NT2/D1 (cell line): ENCODE measurements around the gene ZNF391.
"Not testable (repeated sequence)": the region's sequence is repeated elsewhere in the genome, so short reads cannot be mapped to it uniquely, and the experiment has no call there.

ENCODE experiments used
- DNase-seq: peaks from one replicate; pipeline ENCODE4 v3.0.0-alpha.2; 2011; ENCODE audit warnings: low read depth, low spot score
- H3K27me3 ChIP-seq: 2 replicates; pipeline ENCODE4 v1.6.0; 2011; ENCODE audit warnings: mild to moderate bottlenecking; ENCODE audit not compliant: insufficient read length, insufficient read depth
- H3K36me3 ChIP-seq: 2 replicates; pipeline ENCODE4 v1.6.1; 2011; ENCODE audit warnings: mild to moderate bottlenecking, low read length, mixed read lengths; ENCODE audit not compliant: insufficient read depth, insufficient read length
- H3K4me1 ChIP-seq: 2 replicates; pipeline ENCODE4 v1.5.1; 2011; ENCODE audit not compliant: insufficient read depth, insufficient read length
- H3K4me3 ChIP-seq: 2 replicates; pipeline ENCODE4 v1.5.1; 2011; ENCODE audit warnings: low read depth; ENCODE audit not compliant: insufficient read length
- H3K9ac ChIP-seq: 2 replicates; pipeline ENCODE4 v1.6.0; 2011; ENCODE audit warnings: low read depth; ENCODE audit not compliant: insufficient read length
- H3K9me3 ChIP-seq: 2 replicates; pipeline ENCODE4 v1.5.1; 2011; ENCODE audit warnings: mild to moderate bottlenecking, low read length; ENCODE audit not compliant: insufficient read depth
- SUZ12 ChIP-seq: IDR thresholded peaks from 2 replicates; pipeline ENCODE4 v1.6.1; 2011; ENCODE audit not compliant: insufficient read length, insufficient read depth; ENCODE audit errors: extremely low read depth
- YY1 ChIP-seq: IDR thresholded peaks from 2 replicates; pipeline ENCODE4 v1.6.1; 2011; ENCODE audit not compliant: insufficient read length, insufficient read depth
- ZNF274 ChIP-seq: IDR thresholded peaks from 2 replicates; pipeline ENCODE4 v1.6.1; 2011; ENCODE audit warnings: mild to moderate bottlenecking, low read depth, low read length

ZNF391 gene

GRCh38 chr6:27422651-27423332 is 34.2 kb downstream of the ZNF391 start:
- TF ChIP-seq ZNF274 (no peak), YY1 (no peak), SUZ12 (no peak)
- Histone ChIP-seq H3K4me1 (no peaks in the 10 kb centered on the region), H3K9me3 (no peaks in the 10 kb centered on the region; the same call in 1 of the 2 replicates), H3K27me3 (no peaks in the 10 kb centered on the region), H3K9ac (no peak overlapping the region), H3K4me3 (no peak overlapping the region), H3K36me3 (no peaks in the 10 kb centered on the region)
- DNase-seq: no peak

GRCh38 chr6:27424851-27425250 is 36.3 kb downstream of the ZNF391 start:
- not testable (repeated sequence) for H3K27me3 ChIP-seq, H3K9me3 ChIP-seq, DNase-seq, H3K9ac ChIP-seq, H3K4me1 ChIP-seq, H3K36me3 ChIP-seq, H3K4me3 ChIP-seq

- Histone ChIP-seq H3K36me3 (no peaks in the 10 kb centered on the region), H3K4me3 (no peak overlapping the region), H3K9me3 (no peaks in the 10 kb centered on the region; the same call in 1 of the 2 replicates), H3K4me1 (no peaks in the 10 kb centered on the region), H3K9ac (no peak overlapping the region), H3K27me3 (no peaks in the 10 kb centered on the region)
- TF ChIP-seq YY1: no peak
- no peak for DNase-seq
Observed at GRCh38 chr6:27426045-27426620, 37.6 kb downstream of the ZNF391 start.

- H3K9me3 ChIP-seq: no peaks in the 10 kb centered on the region; the same call in 1 of the 2 replicates
- TF ChIP-seq YY1 (no peak), ZNF274 (no peak), SUZ12 (no peak)
- H3K4me1 ChIP-seq: no peaks in the 10 kb centered on the region
- no peaks in the 10 kb centered on the region for H3K36me3 ChIP-seq
- no peaks in the 10 kb centered on the region for H3K27me3 ChIP-seq
- H3K9ac ChIP-seq: no peak overlapping the region
- H3K4me3 ChIP-seq: no peak overlapping the region
- no peak for DNase-seq
Observed at GRCh38 chr6:27428502-27428901, 39.9 kb downstream of the ZNF391 start.

GRCh38 chr6:27428966-27429365 is 40.4 kb downstream of the ZNF391 start:
- no peak overlapping the region for H3K9ac ChIP-seq
- H3K36me3 ChIP-seq: no peaks in the 10 kb centered on the region
- H3K4me3 ChIP-seq: no peak overlapping the region
- no peaks in the 10 kb centered on the region for H3K4me1 ChIP-seq
- no peak for DNase-seq
- TF ChIP-seq SUZ12 (no peak), ZNF274 (no peak)
- H3K9me3 ChIP-seq: no peaks in the 10 kb centered on the region; the same call in 1 of the 2 replicates
- no peaks in the 10 kb centered on the region for H3K27me3 ChIP-seq

- no peak overlapping the region for H3K4me3 ChIP-seq
- DNase-seq: no peak
- TF ChIP-seq YY1 (no peak), ZNF274 (no peak), SUZ12 (no peak)
- no peaks in the 10 kb centered on the region for H3K9me3 ChIP-seq
- no peak overlapping the region for H3K9ac ChIP-seq
- H3K4me1 ChIP-seq: no peaks in the 10 kb centered on the region
- H3K36me3 ChIP-seq: no peaks in the 10 kb centered on the region
- H3K27me3 ChIP-seq: no peaks in the 10 kb centered on the region
Observed at GRCh38 chr6:27433714-27434113, 45.2 kb downstream of the ZNF391 start.

GRCh38 chr6:27439371-27439770 is 50.8 kb downstream of the ZNF391 start:
- no peak overlapping the region for H3K9ac ChIP-seq

More at GRCh38 chr6:27439371-27439770, 50.8 kb downstream of the ZNF391 start:
- DNase-seq: no peak
- Histone ChIP-seq H3K36me3 (no peaks in the 10 kb centered on the region), H3K9me3 (no peaks in the 10 kb centered on the region), H3K27me3 (no peaks in the 10 kb centered on the region), H3K4me1 (no peaks in the 10 kb centered on the region), H3K4me3 (no peak overlapping the region)
- TF ChIP-seq ZNF274: no peak
- TF ChIP-seq YY1: no peak
- TF ChIP-seq SUZ12: no peak
